ENCODE results near the gene KIAA1755.

DNA sequence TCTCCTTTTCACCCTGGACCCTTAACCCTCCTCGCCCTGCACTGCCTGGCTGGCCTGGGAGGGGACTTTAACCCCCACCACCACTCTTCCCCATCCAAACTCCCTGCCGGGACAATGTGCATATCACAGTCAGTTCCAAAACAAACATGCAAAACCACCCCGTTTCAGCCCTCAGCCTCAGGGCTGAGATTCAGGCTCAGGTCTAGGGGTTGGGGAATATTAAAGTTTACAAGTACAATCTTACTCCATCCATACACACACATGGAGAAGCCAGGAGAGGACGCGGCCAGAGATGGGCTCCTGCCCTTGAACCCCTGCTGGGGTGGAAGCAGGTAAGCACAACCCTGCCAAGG lies 534 bp downstream of the KIAA1755 start:
- TF ChIP-seq, protein P1, sequence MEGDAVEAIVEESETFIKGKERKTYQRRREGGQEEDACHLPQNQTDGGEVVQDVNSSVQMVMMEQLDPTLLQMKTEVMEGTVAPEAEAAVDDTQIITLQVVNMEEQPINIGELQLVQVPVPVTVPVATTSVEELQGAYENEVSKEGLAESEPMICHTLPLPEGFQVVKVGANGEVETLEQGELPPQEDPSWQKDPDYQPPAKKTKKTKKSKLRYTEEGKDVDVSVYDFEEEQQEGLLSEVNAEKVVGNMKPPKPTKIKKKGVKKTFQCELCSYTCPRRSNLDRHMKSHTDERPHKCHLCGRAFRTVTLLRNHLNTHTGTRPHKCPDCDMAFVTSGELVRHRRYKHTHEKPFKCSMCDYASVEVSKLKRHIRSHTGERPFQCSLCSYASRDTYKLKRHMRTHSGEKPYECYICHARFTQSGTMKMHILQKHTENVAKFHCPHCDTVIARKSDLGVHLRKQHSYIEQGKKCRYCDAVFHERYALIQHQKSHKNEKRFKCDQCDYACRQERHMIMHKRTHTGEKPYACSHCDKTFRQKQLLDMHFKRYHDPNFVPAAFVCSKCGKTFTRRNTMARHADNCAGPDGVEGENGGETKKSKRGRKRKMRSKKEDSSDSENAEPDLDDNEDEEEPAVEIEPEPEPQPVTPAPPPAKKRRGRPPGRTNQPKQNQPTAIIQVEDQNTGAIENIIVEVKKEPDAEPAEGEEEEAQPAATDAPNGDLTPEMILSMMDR (conservative IDR thresholded peaks at IDR 0.05; ENCODE audit: low read depth, low read length) = no peak
- no peak for TF ChIP-seq FOS (IDR thresholded peaks at IDR 0.05; ENCODE audit: low read depth, low read length)
- no peak for TF ChIP-seq POLR2A (IDR thresholded peaks at IDR 0.05; ENCODE audit: low read depth, low read length)
- no peak for TF ChIP-seq BHLHE40 (IDR thresholded peaks at IDR 0.05; ENCODE audit: low read depth, low read length)
- no peak for TF ChIP-seq CEBPB (IDR thresholded peaks at IDR 0.05; ENCODE audit: low read depth, low read length)
- TF ChIP-seq RAD21 (IDR thresholded peaks at IDR 0.05; ENCODE audit: low read length) = no peak
- no peak for TF ChIP-seq RCOR1 (IDR thresholded peaks at IDR 0.05; ENCODE audit: insufficient replicate concordance, low read length)
- TF ChIP-seq, protein P2, sequence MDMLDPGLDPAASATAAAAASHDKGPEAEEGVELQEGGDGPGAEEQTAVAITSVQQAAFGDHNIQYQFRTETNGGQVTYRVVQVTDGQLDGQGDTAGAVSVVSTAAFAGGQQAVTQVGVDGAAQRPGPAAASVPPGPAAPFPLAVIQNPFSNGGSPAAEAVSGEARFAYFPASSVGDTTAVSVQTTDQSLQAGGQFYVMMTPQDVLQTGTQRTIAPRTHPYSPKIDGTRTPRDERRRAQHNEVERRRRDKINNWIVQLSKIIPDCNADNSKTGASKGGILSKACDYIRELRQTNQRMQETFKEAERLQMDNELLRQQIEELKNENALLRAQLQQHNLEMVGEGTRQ (IDR thresholded peaks at IDR 0.05; ENCODE audit: low read depth, low read length) = no peak

All from IMR-90 (cell line).